GM12878 (cell line): ENCODE data around the gene BTF3. TPM values are rescaled to one million over a fixed set of nuclear protein-coding genes. Genes with fewer than 3 reads are reported as not detected.

Source experiments
- ATAC-seq: fragments of 200-7000 bp; cut with Tn5 transposase; 3 replicates; pipeline ENCODE4 v1.9.1; 2020; ENCODE audit warnings: mild to moderate bottlenecking, moderate library complexity
- BruUV-seq: library from RNA; stranded (reverse); fragments of 400-500 nt; replicated peaks from 2 replicates; lab custom pipeline; 2021; lab: Mats Ljungman, UMichigan
- CTCF ChIA-PET: fragments of 300-600 bp; sonication (Branson Sonifier 250); formaldehyde crosslinking; extraction: SDS; loops from one replicate; lab custom pipeline; 2021; ENCODE audit warnings: inconsistent platforms; lab: Yijun Ruan, JAX
- POLR2A ChIA-PET: fragments of 350-600 bp; formaldehyde crosslinking; extraction: SDS; loops from one replicate; lab custom pipeline; 2021; ENCODE audit warnings: inconsistent platforms; lab: Charles Lee
- RAD21 ChIA-PET: fragments of 300-600 bp; sonication (Branson Sonifier 250); formaldehyde crosslinking; loops from one replicate; lab custom pipeline; 2023; ENCODE audit warnings: antibody characterized with exemption; ENCODE audit not compliant: unreplicated experiment; lab: Charles Lee
- SMC1A ChIA-PET: fragments of 300-600 bp; sonication (Branson Sonifier 250); formaldehyde crosslinking; loops from one replicate; lab custom pipeline; 2023; ENCODE audit not compliant: unreplicated experiment, uncharacterized antibody; lab: Charles Lee
- DNase-seq: peaks from one replicate; pipeline ENCODE4 v3.0.0-alpha.2; 2011; ENCODE audit warnings: low read depth, low spot score
- FAIRE-seq: peaks from 3 replicates; lab custom pipeline; 2011; peaks lifted over from hg19 to GRCh38; lab: Jason Lieb, UNC
- H2AFZ ChIP-seq: 2 replicates; pipeline ENCODE4 v1.6.0; 2011; ENCODE audit warnings: low read depth, low read length, control low read depth; ENCODE audit not compliant: control insufficient read depth
- H3K27ac ChIP-seq: 2 replicates; pipeline ENCODE4 v1.5.1; 2011; ENCODE audit warnings: control low read depth; ENCODE audit not compliant: control insufficient read depth, insufficient read depth
- H3K27me3 ChIP-seq, 2 experiments: replicated peaks in 1 of 2; 2 replicates each; pipeline versions ENCODE4 v1.6.0 to v1.6.1; 2011; ENCODE audit warnings: low read length in 1 of 2; ENCODE audit not compliant: control insufficient read depth in 2 of 2, insufficient read depth in 2 of 2
- H3K36me3 ChIP-seq, 2 experiments: 2 replicates each; pipeline ENCODE4 v1.5.1; 2011; ENCODE audit warnings: low read length in 1 of 2; ENCODE audit not compliant: control insufficient read depth in 2 of 2, insufficient read depth in 2 of 2
- H3K4me1 ChIP-seq: 2 replicates; pipeline ENCODE4 v1.6.1; 2011; ENCODE audit warnings: mild to moderate bottlenecking, low read length, moderate library complexity, mixed read lengths; ENCODE audit not compliant: control insufficient read depth, insufficient read depth
- H3K4me2 ChIP-seq: 2 replicates; pipeline ENCODE4 v1.6.0; 2011; ENCODE audit warnings: control low read depth; ENCODE audit not compliant: control insufficient read depth, insufficient read depth
- H3K4me3 ChIP-seq: fragments of 200-600 bp; sonication (generic); 2 replicates; pipeline ENCODE4 v1.5.1; 2016
- H3K79me2 ChIP-seq: 2 replicates; pipeline ENCODE4 v1.6.0; 2011; ENCODE audit warnings: low read length; ENCODE audit not compliant: control insufficient read depth, insufficient read depth
- H3K9ac ChIP-seq: 2 replicates; pipeline ENCODE4 v1.8.0; 2011; ENCODE audit warnings: low read length, control low read depth, mixed read lengths; ENCODE audit not compliant: control insufficient read depth, insufficient read depth
- H3K9me3 ChIP-seq: replicated peaks from 3 replicates; pipeline ENCODE4 v1.5.1; 2011; ENCODE audit warnings: mild to moderate bottlenecking, low read length; ENCODE audit not compliant: control insufficient read depth, insufficient read depth
- H4K20me1 ChIP-seq: 2 replicates; pipeline ENCODE4 v1.6.0; 2011; ENCODE audit not compliant: control insufficient read depth, insufficient read depth
- BCLAF1 ChIP-seq: fragments of 450-650 bp; IDR thresholded peaks from 2 replicates; pipeline ENCODE4 v1.6.1; 2017; ENCODE audit warnings: antibody characterized with exemption, mild to moderate bottlenecking, moderate library complexity
- CREB1 ChIP-seq: IDR thresholded peaks from 2 replicates; pipeline ENCODE4 v1.6.1; 2012; ENCODE audit warnings: low read depth, mild to moderate bottlenecking, inconsistent platforms
- FOS ChIP-seq: IDR thresholded peaks from 3 replicates; pipeline ENCODE4 v1.6.1; 2011; ENCODE audit warnings: borderline replicate concordance; ENCODE audit not compliant: insufficient read length; ENCODE audit errors: extremely low read depth
- FOXM1 ChIP-seq: IDR thresholded peaks from 2 replicates; pipeline ENCODE4 v1.6.1; 2012; ENCODE audit warnings: low read depth, mild to moderate bottlenecking, inconsistent platforms, low read length, moderate library complexity
- MTA2 ChIP-seq: fragments of 450-650 bp; IDR thresholded peaks from 2 replicates; pipeline ENCODE4 v1.6.1; 2016; ENCODE audit warnings: low read depth, mild to moderate bottlenecking, moderate library complexity
- ZNF687 ChIP-seq: fragments of 450-650 bp; IDR thresholded peaks from 2 replicates; pipeline ENCODE4 v1.6.1; 2017; ENCODE audit warnings: mild to moderate bottlenecking, moderate library complexity
- WGBS: methylation state at CpG from one replicate; pipeline ENCODE4 v1.1.6; 2016; ENCODE audit warnings: low lambda C conversion rate; ENCODE audit not compliant: insufficient replicate concordance, insufficient coverage; ENCODE audit errors: missing lambda C conversion rate; 5-methylcytosine and 5-hydroxymethylcytosine counted together
- in situ Hi-C: fragments of 300-500 bp; cut with MboI; formaldehyde crosslinking; loops from 9 replicates; pipeline ENCODE4 v1.14.3; 2018; ENCODE audit warnings: mixed read lengths
- intact Hi-C: fragments of 100-400 bp; cut with micrococcal nuclease; formaldehyde crosslinking; loops from one replicate; pipeline ENCODE4 v1.14.2; 2022; ENCODE audit not compliant: unreplicated experiment
- polyA plus RNA-seq, 11 experiments: library from polyadenylated mRNA; depleted of rRNA in 4 of 11; unstranded in 6 of 11; stranded (reverse) in 5 of 11; fragments of >200 nt; fragmentation: Nextera tagmentation in 4 of 11; fragmentation: Illumina TruSeq in 1 of 11; extraction: Ambion mirVana in 4 of 11; extraction: Trizol in 1 of 11; gene quantifications; 1 replicate in 1 of 11; 2 replicates in 10 of 11; pipeline versions ENCODE4 v1.2.1 to v1.2.3, GENCODE V29; 2011 to 2016; ENCODE audit warnings: inconsistent platforms in 2 of 11, missing spikeins in 2 of 11, low read depth in 1 of 11
- total RNA-seq, 4 experiments: library from RNA; depleted of rRNA in 3 of 4; stranded (reverse); fragments of >200 nt in 3 of 4; fragmentation: Illumina TruSeq in 1 of 4; extraction: Trizol in 1 of 4; gene quantifications; 2 replicates each; pipeline versions ENCODE4 v1.2.1 to v1.2.3, GENCODE V29; 2013 to 2021
- TF ChIP-seq, protein P1 (sequence below): fragments of 450-650 bp; IDR thresholded peaks from 2 replicates; pipeline ENCODE4 v1.6.1; 2014; ENCODE audit warnings: mild to moderate bottlenecking
- TF ChIP-seq, protein P2 (sequence below): fragments of 450-650 bp; IDR thresholded peaks from 2 replicates; pipeline ENCODE4 v1.6.1; 2017; ENCODE audit warnings: mild to moderate bottlenecking
- TF ChIP-seq, protein P3 (sequence below): fragments of 450-650 bp; IDR thresholded peaks from 2 replicates; pipeline ENCODE4 v1.6.1; 2018; ENCODE audit warnings: borderline replicate concordance, mild to moderate bottlenecking; ENCODE audit not compliant: partially characterized antibody

BTF3 gene
- total and polyA plus RNA-seq, 10 of the 15 experiments (the other 5 are each of a cell fraction or from before 2014, with no cell fraction given): 492 to 1,650 (median 904) TPM

- Histone ChIP-seq H3K4me2 (no peak overlapping the region), H2AFZ (no peak overlapping the region), H3K79me2 (no peaks in the 10 kb centered on the region), H3K36me3 (no peaks in the 10 kb centered on the region), H3K9ac (no peak overlapping the region), H3K4me1 (no peaks in the 10 kb centered on the region), H3K27ac (no peak overlapping the region), H3K9me3 (no peaks in the 10 kb centered on the region), H3K27me3 (peaks cover 0 to 4% of the 10 kb centered on the region in 2 experiments; a peak in 2 of 4 replicates), H3K4me3 (no peak overlapping the region), H4K20me1 (no peaks in the 10 kb centered on the region)
- ChIA-PET RAD21 (no interaction called here), SMC1A (no interaction called here), CTCF (interaction anchor here (1.1 kb wide), 1 partner anchor 11 kb away, joined by 3 read pairs; no protein-coding TSS in a partner anchor), POLR2A (no interaction called here)
- no TSS peak for BruUV-seq
- intact Hi-C loops (no loop called here), in situ Hi-C loops (no loop called here)
- WGBS: 38% methylated on average over 3 of the region's 3 CpGs
- FAIRE-seq (no peak), DNase-seq (no peak), ATAC-seq (no peak)
- TF ChIP-seq MTA2: no peak
- no peak for TF ChIP-seq ZNF687
- TF ChIP-seq, protein P1, sequence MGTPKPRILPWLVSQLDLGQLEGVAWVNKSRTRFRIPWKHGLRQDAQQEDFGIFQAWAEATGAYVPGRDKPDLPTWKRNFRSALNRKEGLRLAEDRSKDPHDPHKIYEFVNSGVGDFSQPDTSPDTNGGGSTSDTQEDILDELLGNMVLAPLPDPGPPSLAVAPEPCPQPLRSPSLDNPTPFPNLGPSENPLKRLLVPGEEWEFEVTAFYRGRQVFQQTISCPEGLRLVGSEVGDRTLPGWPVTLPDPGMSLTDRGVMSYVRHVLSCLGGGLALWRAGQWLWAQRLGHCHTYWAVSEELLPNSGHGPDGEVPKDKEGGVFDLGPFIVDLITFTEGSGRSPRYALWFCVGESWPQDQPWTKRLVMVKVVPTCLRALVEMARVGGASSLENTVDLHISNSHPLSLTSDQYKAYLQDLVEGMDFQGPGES: no peak
- no peak for TF ChIP-seq FOS
- TF ChIP-seq, protein P2, sequence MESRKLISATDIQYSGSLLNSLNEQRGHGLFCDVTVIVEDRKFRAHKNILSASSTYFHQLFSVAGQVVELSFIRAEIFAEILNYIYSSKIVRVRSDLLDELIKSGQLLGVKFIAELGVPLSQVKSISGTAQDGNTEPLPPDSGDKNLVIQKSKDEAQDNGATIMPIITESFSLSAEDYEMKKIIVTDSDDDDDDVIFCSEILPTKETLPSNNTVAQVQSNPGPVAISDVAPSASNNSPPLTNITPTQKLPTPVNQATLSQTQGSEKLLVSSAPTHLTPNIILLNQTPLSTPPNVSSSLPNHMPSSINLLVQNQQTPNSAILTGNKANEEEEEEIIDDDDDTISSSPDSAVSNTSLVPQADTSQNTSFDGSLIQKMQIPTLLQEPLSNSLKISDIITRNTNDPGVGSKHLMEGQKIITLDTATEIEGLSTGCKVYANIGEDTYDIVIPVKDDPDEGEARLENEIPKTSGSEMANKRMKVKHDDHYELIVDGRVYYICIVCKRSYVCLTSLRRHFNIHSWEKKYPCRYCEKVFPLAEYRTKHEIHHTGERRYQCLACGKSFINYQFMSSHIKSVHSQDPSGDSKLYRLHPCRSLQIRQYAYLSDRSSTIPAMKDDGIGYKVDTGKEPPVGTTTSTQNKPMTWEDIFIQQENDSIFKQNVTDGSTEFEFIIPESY: no peak
- TF ChIP-seq, protein P3, sequence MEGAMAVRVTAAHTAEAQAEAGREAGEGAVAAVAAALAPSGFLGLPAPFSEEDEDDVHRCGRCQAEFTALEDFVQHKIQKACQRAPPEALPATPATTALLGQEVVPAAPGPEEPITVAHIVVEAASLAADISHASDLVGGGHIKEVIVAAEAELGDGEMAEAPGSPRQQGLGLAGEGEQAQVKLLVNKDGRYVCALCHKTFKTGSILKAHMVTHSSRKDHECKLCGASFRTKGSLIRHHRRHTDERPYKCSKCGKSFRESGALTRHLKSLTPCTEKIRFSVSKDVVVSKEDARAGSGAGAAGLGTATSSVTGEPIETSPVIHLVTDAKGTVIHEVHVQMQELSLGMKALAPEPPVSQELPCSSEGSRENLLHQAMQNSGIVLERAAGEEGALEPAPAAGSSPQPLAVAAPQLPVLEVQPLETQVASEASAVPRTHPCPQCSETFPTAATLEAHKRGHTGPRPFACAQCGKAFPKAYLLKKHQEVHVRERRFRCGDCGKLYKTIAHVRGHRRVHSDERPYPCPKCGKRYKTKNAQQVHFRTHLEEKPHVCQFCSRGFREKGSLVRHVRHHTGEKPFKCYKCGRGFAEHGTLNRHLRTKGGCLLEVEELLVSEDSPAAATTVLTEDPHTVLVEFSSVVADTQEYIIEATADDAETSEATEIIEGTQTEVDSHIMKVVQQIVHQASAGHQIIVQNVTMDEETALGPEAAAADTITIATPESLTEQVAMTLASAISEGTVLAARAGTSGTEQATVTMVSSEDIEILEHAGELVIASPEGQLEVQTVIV: no peak
- no peak for TF ChIP-seq FOXM1
- TF ChIP-seq BCLAF1: no peak
- TF ChIP-seq CREB1: no peak
These were observed 12.5 kb upstream of the BTF3 start for GRCh38 chr5:73485715-73486114.
